Measurements from ENCODE around the gene ACP3.

Gene ACP3

DNA sequence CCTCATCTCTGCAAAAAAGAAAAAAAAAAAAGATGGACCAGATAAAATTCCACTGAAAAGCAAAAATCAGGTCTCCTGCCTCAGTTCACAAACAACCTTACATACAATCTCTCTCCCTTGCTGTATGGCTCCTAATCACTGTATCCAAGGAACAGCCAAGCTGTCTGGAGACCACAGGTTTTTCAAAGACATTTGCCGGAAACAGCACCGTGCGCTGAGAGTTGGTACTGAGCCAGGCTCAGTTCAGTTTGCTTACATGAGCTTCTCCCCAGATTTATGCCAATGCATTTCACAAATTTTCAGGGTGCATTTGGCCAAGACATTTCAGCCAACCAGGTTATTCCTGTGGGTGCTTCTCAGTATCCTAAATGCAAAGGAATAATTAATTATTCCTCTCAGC is 4.1 kb downstream of the ACP3 start:
- DNase-seq: no peak

DNA sequence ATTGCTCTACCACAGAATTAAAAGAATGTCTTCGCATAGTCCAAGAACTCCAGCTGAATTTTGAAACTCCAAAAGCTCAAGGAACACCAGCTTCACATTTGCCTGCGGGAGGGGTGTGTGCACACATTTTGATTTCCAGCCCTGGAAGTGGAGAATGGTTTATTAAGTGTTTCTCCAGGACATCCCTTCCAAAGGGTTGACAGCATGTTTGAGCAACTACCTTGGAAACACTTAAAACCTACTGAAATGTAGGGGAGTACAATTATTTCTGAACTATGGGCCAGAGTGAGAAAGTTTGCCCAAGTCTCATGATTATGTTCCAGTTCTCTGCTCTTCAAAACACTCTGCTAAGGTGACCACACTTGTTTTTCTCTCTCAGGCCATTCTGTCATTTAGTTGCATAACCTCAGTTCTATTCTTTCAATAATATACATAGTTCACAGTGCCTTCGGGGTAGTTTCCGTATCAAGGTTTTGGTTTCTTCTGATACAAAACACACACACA is 7.9 kb downstream of the ACP3 start:
- no peak for DNase-seq

DNA sequence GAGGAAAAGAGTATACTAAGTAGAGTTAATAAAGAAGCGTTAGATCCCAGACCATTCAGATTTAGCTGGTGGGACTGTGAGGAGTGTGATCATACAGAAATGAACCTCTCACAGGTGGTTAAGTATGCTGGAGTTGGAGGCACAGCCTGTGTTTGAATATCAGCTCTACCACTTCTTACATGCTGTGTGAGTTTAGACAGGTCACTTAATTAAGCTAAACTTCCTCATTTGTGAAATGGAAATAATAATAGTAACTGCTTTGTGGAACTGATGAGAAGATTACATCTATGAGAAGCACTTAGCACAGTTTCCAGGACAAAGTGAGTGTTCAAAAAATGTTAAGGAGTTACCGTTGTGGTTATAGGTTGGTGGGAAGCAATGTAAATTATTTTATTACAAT is 8.4 kb downstream of the ACP3 start:
- DNase-seq: no peak

DNA sequence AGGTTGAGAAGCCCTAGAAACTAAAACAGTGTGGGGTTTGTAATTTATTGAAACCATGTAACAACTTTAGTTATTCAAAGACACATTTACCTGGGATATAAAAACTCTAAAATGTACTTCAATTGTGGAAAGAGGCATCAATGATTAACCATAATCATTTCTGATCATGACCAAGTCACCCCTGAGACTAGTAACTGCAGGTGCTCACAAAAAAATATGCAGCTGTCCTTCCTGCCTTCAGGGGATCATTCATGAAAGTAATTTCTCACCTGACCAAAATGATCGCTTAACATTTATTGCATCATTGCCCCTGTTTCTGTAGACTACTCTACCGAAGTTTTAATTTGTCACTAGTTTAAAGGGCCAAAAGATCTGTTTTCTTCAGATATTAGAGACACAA is 9.0 kb downstream of the ACP3 start:
- DNase-seq: no peak

DNA sequence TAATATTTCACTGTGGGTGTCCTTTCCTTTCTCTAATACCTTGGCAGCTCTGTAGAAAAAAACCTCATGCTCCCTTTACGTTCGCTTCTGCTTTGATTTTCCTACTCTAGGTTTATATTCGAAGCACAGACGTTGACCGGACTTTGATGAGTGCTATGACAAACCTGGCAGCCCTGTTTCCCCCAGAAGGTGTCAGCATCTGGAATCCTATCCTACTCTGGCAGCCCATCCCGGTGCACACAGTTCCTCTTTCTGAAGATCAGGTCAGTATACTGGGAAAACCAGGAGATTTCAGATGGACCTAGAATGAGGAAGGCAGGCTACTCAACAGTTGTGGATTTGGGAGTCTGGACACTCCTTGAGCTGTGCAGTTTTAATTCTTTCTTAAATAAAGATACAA is 14.9 kb downstream of the ACP3 start:
- no peak for DNase-seq

DNA sequence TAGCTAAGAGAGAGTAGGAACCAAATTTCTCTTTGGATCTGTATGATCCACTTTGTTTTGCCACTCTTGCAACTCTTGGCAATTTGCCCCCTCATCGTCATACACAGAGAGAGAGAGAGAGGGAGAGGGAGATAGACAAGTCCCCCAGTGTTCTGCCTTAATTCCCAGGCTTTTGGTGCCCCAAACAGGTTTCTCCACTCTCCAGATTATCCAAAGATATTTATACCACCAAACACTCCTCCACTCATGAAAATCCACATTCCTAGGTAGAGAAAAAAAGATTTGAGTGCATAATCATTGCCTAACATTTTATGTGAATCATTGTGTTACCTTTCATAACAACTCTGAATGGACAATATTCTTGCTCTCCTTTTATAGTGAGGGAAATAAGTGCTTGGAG is 15.3 kb downstream of the ACP3 start:
- DNase-seq: no peak

DNA sequence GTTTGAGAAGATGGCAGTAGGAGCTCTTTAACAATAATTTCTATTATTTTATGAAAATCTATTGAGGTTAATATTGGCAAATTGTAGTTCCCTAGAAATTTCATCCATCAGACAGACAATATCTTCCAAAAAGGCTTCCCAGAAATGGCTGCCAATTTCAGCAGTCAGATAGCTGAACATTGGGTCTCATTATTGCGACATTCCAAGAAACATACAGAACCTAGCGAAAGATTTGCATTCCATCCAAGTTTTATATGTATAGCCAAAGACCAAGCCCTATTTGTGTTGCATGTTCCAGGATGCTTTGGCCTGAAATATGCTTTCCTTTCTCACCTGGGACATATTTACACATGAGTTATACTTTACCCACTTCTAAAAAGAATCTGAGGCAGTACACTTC is 24.5 kb downstream of the ACP3 start:
- no peak for DNase-seq

DNA sequence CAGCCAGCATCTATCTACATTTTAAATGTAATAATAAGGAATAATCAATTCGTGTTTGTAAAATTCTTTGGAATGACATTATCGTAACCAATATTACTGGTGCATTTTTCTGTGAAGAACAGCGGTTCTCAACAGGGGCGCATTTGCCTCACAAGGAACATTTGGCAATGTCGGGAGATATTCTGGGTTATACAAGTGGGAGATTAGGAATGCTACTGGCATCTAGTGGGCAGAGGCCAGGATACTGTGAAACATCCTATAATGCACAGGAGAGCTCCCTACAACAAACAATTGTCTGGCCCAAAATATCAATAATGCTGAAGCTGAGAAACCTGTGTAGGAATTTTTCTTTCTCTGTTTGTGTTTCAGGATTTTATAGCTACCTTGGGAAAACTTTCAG is 25.0 kb downstream of the ACP3 start:
- no peak for DNase-seq

DNA sequence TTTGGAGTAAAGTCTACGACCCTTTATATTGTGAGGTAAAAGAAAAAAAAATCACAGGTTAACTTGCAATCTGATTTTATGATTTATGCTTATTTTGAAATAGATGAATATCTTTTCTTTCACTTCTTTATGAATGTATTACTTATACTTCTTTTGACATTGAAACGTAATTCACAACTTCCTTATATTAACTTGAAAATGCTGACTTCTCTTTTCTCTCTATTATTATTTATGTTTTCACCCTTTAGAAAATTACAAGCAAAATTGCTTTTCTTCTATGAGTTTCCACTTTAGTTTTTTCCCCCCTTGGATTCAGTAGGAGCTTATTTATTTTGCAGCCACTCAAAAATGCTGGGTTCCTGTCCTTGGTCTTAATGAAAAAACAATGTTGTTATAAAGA is 25.4 kb downstream of the ACP3 start:
- DNase-seq: no peak

DNA sequence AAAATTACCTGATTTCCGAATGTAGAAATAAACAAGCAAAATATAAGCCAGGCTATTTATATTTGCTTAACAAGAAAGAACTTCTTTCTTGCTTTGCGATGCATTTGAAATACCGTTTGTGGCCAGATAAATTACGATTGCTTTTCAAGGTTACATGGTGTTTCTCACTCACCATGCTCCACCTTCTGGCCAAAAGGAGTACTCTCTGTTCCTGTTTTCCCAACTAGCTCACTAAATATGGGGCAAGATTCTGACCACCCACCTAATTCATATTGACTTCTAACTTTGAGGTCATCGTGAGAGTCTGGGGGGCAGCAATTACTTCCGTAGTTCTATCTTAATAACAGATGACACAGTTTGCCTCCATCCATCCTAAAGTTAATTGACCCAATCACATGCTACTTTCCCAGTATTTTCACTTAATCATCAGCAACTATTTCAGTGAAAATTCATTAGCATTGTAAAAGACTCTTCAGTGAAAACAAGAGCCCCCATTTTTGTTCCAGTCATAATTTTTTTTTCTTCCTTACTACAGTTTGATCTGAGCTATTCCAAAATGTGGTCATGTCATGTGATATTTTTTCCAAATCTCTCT is 25.9 kb downstream of the ACP3 start:
- DNase-seq: peak; percentile 32

DNA sequence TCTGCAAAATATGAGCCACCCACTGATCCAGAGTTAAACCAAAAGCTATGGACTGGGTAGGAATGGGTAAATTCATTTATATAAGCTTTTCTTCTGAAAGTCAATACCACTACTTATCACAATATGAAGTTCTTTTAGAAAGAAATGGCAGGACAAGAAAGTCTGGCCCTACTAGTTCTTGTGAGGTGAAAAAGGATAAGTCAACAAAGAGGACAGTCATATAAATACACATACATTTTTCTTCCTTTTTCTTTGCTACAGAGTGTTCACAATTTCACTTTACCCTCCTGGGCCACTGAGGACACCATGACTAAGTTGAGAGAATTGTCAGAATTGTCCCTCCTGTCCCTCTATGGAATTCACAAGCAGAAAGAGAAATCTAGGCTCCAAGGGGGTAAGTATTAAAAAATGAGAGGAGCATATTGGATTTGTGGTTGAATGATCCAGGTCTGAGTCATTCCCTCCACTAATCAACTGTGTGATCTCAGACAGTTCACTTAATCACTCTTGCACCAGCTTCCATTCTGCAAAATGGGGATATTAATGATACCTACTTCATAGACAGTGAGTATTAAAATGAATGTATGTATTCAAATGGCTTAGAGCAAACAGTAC is 27.6 kb downstream of the ACP3 start:
- no peak for DNase-seq

DNA sequence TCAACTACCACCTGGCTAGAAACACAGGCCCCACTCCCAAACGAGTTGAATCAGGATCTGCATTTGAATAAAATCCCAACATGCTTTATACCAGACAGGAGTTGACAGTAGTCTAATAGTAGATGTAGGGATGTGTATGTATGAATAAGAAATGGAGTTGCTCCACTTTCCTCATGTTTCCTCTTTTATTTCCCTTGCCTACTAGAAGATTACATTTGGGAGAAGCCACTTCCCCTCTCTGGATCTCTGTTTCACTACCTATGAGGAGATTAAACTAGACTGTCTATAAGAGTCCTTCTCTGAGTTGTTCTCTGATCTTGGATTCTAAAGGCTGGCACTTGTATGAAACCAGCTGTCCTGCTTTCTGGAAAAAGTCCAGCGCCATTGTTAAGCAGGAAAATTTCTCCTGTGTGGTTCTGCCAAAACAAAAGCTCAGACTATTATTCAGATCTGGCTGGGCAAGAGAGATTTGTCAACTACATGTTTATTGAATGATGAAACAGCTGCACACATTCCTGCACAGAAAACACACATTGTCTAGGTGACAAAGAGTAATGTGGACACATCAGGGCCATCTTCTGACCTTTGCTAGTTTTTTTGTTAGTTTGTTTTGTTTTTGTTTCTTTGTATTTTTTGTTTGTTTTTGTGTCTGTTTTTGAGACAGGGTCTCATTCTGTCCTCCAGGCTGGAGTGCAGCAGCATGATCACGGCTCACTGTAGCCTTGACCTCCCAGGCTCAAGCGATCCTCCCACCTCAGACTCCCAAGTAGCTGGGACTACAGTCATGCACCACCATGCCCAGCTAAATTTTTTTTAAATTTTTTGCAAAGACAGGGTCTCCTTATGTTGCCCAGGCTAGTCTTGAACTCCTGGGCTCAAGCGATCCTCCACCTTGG is 29.9 kb downstream of the ACP3 start:
- no peak for DNase-seq

DNA sequence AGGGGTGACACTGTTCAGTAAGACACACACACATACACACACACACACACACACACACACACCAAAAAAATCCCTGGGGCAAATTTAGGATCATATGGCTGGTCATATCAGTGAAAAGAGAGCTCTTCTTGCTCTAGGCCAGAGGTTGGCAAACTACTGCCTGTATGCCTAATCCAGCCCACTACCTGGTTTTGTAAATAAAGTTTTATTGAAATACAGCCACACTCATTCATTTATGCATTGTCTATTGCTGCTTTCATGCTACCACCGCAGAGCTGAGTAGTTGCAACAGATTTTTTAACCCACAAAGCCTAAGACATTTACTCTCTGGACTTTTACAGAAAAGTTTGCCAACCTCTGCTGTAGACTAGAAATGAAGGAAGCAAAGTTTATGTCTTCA is 30.6 kb downstream of the ACP3 start:
- no peak for DNase-seq

DNA sequence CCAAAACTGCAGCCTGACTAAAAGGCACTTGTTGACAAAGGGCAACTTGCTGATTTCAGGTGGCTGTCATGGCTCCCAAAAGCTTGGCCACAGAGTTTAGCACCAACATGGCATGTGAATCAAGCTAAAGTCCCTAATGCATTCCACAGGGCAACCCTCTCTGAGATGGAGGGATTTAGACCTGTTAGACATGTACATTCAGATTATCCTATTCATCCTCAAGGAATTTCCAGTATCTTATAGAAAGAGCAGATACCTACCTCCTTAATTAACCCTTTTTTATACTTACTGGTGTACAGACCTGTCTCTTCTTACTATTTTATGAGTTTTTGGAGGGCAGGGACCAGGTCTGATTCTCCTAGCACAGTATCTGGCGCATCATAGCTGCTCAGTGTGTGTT is 31.3 kb downstream of the ACP3 start:
- no peak for DNase-seq

DNA sequence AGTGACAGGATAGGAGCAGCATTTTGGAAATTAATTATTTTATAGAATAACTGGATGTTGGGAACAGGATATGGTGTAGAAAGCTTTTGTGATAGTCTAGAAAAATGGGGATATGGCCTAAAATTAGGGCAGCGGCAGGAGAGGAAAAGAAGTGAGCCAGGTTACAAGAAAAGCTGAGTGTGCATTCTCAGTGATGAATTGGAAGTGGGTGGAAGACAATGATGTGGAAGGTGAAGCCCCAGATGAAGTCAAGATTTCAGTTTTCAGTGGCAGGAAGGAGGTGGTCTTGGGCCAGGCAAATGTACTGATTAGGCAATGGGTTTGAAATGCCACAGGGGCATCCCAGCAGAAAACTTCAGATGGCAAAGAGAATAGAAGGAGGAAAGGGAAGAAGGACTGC is 33.6 kb downstream of the ACP3 start:
- no peak for DNase-seq

DNA sequence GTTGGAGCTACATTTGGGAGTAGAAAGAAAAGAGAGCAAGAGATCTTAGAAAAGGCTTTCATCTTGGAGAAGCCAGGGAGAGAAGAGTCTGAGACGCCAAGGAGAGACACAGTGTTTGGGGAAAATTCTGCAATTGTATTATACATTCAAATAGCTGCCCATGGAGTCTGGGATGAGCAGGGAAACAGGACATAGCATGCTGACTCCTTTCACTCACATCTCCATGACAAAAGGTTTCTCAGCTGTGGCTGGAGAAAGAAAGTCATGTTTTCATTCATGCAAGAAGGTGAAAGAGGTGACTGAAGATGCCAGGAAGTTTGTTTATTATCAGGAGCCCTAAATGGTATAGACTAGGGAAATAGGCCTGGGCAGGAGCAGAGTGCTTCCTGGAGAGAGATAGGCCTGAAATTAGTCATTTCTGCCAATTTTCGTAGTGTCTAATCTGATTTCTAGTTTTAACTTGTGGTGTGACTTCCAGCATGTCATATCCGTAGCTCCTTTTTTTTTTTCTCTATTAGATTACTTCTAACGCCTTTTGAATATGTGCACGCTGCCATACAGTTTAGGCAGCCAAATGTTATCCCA is 34.1 kb downstream of the ACP3 start:
- DNase-seq: no peak

DNA sequence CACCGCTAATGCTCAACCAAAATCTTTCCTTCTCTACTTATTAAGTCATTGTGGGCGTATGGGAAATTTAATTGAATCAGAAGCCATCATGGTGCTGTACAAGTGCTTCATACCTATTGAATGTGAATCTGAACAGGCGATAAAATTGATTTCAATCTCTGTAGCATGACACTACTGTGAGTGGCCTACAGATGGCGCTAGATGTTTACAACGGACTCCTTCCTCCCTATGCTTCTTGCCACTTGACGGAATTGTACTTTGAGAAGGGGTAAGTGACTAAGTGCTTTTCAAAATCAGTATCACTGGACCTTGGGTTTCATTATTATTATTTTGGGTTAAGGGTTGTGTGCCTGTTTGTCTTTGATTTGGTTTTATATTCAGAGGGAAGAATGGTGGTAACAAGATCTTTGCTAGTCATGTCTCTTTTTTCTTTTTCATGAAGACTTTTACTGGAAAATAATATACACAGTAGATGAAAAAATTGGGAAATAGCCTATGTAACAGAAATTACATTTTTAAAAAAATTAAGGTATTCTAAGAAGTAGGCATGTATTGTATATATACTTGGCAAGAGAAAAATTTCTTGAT is 35.4 kb downstream of the ACP3 start:
- DNase-seq: peak; percentile 71

DNA sequence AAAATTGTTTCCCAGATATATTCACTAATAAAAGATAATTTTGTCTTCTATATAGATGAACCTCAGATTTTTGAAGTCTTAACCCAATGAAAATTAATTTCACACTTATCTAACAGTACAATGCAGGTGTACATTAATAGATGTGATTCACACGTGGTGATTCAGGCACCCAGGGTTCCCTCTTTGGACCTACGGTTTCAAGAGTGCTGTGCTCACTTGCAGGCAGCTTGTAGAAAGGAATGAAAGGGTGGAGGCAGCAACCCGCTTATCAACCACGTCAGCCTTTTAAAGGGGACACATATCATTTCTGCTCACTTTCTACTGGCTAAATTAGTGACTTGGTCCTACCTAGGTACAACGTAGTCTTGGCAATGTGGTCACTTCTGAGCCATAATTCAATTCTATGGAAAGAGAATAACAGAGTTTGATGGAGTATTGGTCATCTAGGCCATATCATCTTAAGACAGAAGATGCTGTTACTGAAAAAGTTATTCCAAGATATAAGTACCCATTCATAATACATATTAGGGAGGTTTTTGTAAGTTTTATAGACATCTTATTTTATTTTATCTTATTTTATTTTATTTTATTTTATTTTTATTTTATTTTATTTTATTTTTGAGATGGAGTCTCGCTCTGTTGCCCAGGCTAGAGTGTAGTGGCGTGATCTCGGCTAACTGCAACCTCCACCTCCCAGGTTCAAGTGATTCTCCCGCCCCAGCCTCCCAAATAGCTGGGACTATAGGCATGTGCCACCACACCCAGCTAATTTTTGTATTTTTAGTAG is 37.9 kb downstream of the ACP3 start:
- no peak for DNase-seq

DNA sequence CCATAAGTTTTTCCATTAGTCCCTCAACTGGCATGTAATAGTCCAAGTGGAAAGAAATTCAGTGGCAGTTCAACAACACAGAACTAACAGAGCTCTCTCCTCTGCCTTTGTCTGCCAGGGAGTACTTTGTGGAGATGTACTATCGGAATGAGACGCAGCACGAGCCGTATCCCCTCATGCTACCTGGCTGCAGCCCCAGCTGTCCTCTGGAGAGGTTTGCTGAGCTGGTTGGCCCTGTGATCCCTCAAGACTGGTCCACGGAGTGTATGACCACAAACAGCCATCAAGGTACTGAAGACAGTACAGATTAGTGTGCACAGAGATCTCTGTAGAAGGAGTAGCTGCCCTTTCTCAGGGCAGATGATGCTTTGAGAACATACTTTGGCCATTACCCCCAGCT is 39.4 kb downstream of the ACP3 start:
- no peak for DNase-seq

DNA sequence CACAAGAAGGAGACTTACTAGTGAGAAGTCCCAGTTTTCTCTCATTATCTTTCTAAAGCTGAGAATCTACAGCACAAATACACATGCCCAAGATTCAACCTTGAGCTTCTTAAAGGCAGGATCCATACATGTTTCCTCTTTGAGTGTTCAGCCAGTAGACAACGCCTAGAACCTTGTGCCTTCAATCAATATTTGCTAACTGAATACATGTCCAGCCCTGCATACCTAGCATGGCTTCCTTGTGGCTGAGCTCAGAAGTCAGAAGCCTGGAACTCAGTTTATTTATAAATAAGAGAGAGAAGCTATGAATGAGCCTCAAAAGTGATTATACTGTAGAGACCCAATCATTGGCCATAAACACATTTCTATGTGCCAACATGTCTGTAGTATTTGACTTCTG is 43.5 kb downstream of the ACP3 start:
- DNase-seq: no peak

DNA sequence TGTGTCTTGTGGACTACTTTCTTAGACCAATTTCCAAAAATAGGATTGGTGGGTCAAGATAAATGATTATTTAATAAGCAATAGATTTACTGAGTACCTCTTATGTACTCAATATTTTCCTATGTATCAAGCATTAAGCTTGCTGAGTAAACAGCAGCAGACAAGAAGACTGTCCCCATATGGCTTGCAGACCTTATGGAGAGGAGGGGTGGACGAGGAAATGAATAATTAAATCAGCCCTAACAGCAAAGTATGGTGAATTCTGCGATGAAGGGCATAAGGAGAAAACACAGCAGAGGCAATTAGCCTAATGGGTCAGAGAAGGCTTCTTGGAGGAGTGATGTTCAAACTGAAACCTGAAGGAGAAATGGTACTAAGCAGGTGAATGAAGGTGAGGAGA is 45.1 kb downstream of the ACP3 start:
- no peak for DNase-seq

DNA sequence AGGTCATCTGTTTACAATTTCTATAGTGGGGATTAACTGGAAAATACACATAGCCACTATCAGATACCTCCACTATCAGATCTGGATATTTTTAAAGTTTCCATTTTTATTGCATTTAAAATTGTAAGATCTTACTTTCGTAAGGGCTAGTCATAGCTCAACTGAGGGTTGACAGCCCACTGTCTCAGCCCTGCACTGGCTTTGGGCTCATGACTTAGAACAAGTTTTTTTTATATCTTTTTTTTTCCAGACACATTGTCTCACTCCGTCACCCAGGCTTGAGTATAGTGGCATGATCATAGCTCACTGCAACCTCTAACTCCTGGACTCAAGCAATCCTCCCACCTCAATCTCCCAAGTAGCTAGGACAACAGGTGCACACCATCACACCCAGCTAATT is 51.3 kb downstream of the ACP3 start:
- DNase-seq: no peak

DNA sequence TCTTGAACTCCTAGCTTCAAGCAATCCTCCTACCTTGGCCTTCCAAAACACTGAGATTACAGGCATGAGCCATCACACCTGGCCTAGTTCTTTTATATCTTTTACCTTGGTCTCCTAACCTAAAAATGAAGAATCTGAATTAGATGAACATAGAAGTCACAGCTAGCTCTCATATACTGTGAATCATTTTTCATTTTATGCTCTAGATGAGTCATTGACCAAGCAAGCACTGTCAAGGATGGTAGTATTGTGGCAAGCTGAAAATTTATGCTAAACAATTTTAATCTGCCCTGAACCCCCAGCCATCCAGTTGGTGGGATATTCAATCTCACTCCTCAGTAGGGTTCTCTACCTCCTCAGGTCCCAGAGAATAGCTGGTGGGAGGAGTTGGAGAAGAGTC is 51.8 kb downstream of the ACP3 start:
- no peak for DNase-seq
